ENCODE data around the gene AS3MT.
A peak's percentile ranks its signal among the peaks of the same experiment; 100 is the strongest.
"Not testable (repeated sequence)": the region's sequence is repeated elsewhere in the genome, so short reads cannot be mapped to it uniquely, and the experiment has no call there.

AS3MT gene

GRCh38 chr10:102869258-102870198 lies at the start of gene AS3MT:
TSS of gene AS3MT (plus strand) at chr10:102869470. CDS start at chr10:102869593, 123 bp downstream.
- peak; percentile 87 for DNase-seq

- DNase-seq = not testable (repeated sequence)
These were observed 49.3 kb upstream of the AS3MT start for GRCh38 chr10:102820008-102820407.

GRCh38 chr10:102822222-102822621 lies 47.0 kb upstream of the AS3MT start:
- DNase-seq = no peak

- no peak for DNase-seq
These were observed 44.6 kb upstream of the AS3MT start for GRCh38 chr10:102824664-102825063.

- DNase-seq = no peak
These were observed 43.0 kb upstream of the AS3MT start for GRCh38 chr10:102826148-102826796.

- no peak for DNase-seq
These were observed 41.7 kb upstream of the AS3MT start for GRCh38 chr10:102827597-102827975.

- DNase-seq = no peak
These were observed 37.8 kb upstream of the AS3MT start for GRCh38 chr10:102831322-102832071.

- no peak for DNase-seq
These were observed 37.0 kb upstream of the AS3MT start for GRCh38 chr10:102832248-102832647.

GRCh38 chr10:102832987-102833386 lies 36.3 kb upstream of the AS3MT start:
- no peak for DNase-seq

GRCh38 chr10:102834143-102834542 lies 35.1 kb upstream of the AS3MT start:
- DNase-seq = no peak

- DNase-seq = peak; percentile 94
These were observed 34.2 kb upstream of the AS3MT start for GRCh38 chr10:102835007-102835482.

- no peak for DNase-seq
These were observed 32.0 kb upstream of the AS3MT start, which contains the start of gene CYP17A1 for GRCh38 chr10:102837230-102837721. TSS of gene CYP17A1 (minus strand) at chr10:102837413. CDS start at chr10:102837361, 52 bp downstream.

- DNase-seq = not testable (repeated sequence)
These were observed 30.9 kb upstream of the AS3MT start for GRCh38 chr10:102838276-102838927.

GRCh38 chr10:102841827-102842345 lies 27.4 kb upstream of the AS3MT start:
- no peak for DNase-seq

GRCh38 chr10:102843139-102843538 lies 26.1 kb upstream of the AS3MT start:
- not testable (repeated sequence) for DNase-seq

- not testable (repeated sequence) for DNase-seq
These were observed 25.0 kb upstream of the AS3MT start for GRCh38 chr10:102844190-102844776.

- DNase-seq = no peak
These were observed 23.8 kb upstream of the AS3MT start for GRCh38 chr10:102845352-102845902.

- no peak for DNase-seq
These were observed 19.2 kb upstream of the AS3MT start for GRCh38 chr10:102850025-102850518.

GRCh38 chr10:102853237-102853636 lies 16.0 kb upstream of the AS3MT start:
- DNase-seq = not testable (repeated sequence)

- DNase-seq = peak; percentile 45
These were observed 13.4 kb upstream of the AS3MT start for GRCh38 chr10:102855731-102856436.

Measured in eye (tissue), 1 donor.